Activated naive CD4-positive, alpha-beta T cell treated with anti-CD3 and anti-CD28 coated beads, Interleukin-2, amount 50 U/mL, for 24 hours (primary cell): ENCODE data around the gene RAP1GAP.

Experiments used
- H3K27ac Mint-ChIP-seq: one replicate; pipeline ENCODE4 v1.8.0; 2021; ENCODE audit warnings: mild to moderate bottlenecking, mixed read lengths
- H3K27me3 Mint-ChIP-seq: one replicate; pipeline ENCODE4 v1.8.0; 2021; ENCODE audit warnings: mixed read lengths
- H3K36me3 Mint-ChIP-seq: one replicate; pipeline ENCODE4 v1.8.0; 2021; ENCODE audit warnings: mixed read lengths
- H3K4me1 Mint-ChIP-seq: one replicate; pipeline ENCODE4 v1.8.0; 2021; ENCODE audit warnings: mixed read lengths
- H3K4me3 Mint-ChIP-seq: one replicate; pipeline ENCODE4 v1.8.0; 2021; ENCODE audit warnings: mild to moderate bottlenecking, mixed read lengths
- H3K9me3 Mint-ChIP-seq: one replicate; pipeline ENCODE4 v1.8.0; 2021; ENCODE audit warnings: mixed read lengths

The RAP1GAP gene

GRCh38 chr1:21644906-21645305 is 24.3 kb downstream of the RAP1GAP start:
- Mint-ChIP-seq H3K36me3 (no peaks in the 10 kb centered on the region), H3K4me3 (no peak overlapping the region), H3K9me3 (no peaks in the 10 kb centered on the region), H3K27ac (no peak overlapping the region), H3K27me3 (peaks cover 14% of the 10 kb centered on the region), H3K4me1 (no peaks in the 10 kb centered on the region)

GRCh38 chr1:21644348-21644747 is 24.8 kb downstream of the RAP1GAP start:
- Mint-ChIP-seq H3K4me3 (no peak overlapping the region), H3K27ac (no peak overlapping the region), H3K4me1 (no peaks in the 10 kb centered on the region), H3K9me3 (no peaks in the 10 kb centered on the region), H3K36me3 (no peaks in the 10 kb centered on the region), H3K27me3 (peaks cover 14% of the 10 kb centered on the region)

DNA sequence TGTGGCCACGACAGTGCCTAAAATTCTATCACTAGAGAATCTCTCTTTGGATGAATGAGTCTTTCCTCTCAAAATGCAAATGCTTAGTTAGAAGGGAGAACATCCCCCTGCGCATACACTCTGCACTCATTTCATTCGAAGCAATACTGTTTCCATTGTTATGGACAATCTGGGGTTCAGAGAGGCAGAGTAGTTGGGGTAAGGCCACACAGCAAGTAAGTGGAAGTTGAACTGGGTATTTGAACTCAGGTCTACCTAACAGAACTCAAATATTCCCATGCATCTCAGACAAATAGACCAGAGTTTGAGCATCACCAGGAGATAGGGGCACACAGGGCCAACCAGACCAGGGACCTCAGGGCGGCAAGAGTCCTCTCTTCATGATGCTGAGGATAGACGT is 25.5 kb downstream of the RAP1GAP start:
- H3K4me1 Mint-ChIP-seq, result peaks cover 2% of the 10 kb centered on the region
- no peak overlapping the region for H3K4me3 Mint-ChIP-seq
- no peaks in the 10 kb centered on the region for H3K9me3 Mint-ChIP-seq
- no peak overlapping the region for H3K27ac Mint-ChIP-seq
- peaks cover 14% of the 10 kb centered on the region for H3K27me3 Mint-ChIP-seq
- H3K36me3 Mint-ChIP-seq, result no peaks in the 10 kb centered on the region

DNA sequence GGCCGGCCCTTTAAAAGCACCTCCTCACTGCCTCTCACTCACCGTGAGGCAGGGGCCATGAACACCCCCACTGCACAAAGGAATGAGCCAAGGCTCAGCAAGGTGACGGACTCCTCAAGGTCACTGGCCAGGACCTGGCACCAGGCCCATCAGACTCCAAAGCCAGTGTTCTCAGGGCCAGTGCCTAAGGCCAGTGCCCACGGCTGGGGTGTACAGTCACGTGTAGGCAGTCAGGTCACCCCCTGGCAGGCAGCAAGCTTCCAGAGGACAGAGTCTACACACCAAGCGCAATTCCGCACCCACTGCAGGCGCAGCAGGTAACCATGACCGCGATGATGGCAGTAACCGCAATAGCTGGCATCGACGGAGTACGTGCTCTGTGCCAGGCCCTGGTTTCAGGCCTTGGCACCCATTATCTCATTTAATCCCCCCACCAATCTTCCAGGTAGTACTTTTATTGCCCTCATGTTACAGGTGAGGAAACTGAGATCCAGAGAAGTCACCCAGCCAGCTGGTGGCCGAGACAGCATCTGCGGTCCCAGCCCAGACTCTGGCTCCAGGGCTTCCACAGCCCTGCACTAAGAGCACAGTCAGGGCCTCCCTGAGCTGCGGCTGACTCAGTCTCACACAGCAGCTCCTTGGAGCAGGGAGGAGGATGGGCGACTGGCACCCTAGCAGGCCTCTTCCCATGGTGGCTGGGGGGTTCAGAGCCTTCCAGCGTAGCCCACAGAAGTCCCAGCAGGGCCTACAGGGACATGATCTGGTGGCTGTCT is 27.0 kb downstream of the RAP1GAP start:
- H3K27ac Mint-ChIP-seq, result no peak overlapping the region
- no peaks in the 10 kb centered on the region for H3K9me3 Mint-ChIP-seq
- H3K27me3 Mint-ChIP-seq, result peaks cover 15% of the 10 kb centered on the region
- H3K4me1 Mint-ChIP-seq, result peaks cover 5% of the 10 kb centered on the region
- no peak overlapping the region for H3K4me3 Mint-ChIP-seq
- H3K36me3 Mint-ChIP-seq, result no peaks in the 10 kb centered on the region

GRCh38 chr1:21641537-21641936 is 27.6 kb downstream of the RAP1GAP start:
- H3K4me3 Mint-ChIP-seq, result no peak overlapping the region
- no peaks in the 10 kb centered on the region for H3K36me3 Mint-ChIP-seq

DNA sequence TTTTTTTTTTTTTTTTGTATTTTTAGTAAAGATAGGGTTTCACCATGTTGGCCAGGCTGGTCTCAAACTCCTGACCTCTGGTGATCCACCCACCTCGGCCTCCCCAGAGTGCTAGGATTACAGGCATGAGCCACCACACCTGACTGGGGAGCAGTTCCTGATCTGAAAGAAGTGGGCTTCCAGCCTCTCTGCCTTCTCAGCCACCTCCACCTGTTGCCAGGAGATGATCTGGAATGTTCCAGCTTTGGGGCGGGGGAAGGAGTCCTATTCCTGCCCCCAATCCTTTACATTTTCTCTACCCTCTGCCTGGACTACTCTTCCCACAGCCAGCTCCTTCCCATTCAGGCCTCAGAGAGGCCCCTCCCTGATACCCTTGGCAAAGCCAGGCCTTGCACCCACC is 28.1 kb downstream of the RAP1GAP start:
- H3K9me3 Mint-ChIP-seq, result no peaks in the 10 kb centered on the region
- no peak overlapping the region for H3K4me3 Mint-ChIP-seq
- H3K4me1 Mint-ChIP-seq, result peaks cover 5% of the 10 kb centered on the region
- H3K36me3 Mint-ChIP-seq, result no peaks in the 10 kb centered on the region
- H3K27ac Mint-ChIP-seq, result no peak overlapping the region
- peaks cover 11% of the 10 kb centered on the region for H3K27me3 Mint-ChIP-seq

More at GRCh38 chr1:21641537-21641936, 27.6 kb downstream of the RAP1GAP start:
- Mint-ChIP-seq H3K27ac (no peak overlapping the region), H3K27me3 (peaks cover 14% of the 10 kb centered on the region), H3K9me3 (no peaks in the 10 kb centered on the region), H3K4me1 (peaks cover 5% of the 10 kb centered on the region)

GRCh38 chr1:21640653-21641052 is 28.5 kb downstream of the RAP1GAP start:
- H3K36me3 Mint-ChIP-seq, result no peaks in the 10 kb centered on the region
- no peaks in the 10 kb centered on the region for H3K9me3 Mint-ChIP-seq
- H3K4me3 Mint-ChIP-seq, result no peak overlapping the region
- no peak overlapping the region for H3K27ac Mint-ChIP-seq
- peaks cover 10% of the 10 kb centered on the region for H3K27me3 Mint-ChIP-seq
- peaks cover 5% of the 10 kb centered on the region for H3K4me1 Mint-ChIP-seq

- Mint-ChIP-seq H3K27ac (no peak overlapping the region), H3K4me1 (peaks cover 5% of the 10 kb centered on the region), H3K4me3 (no peak overlapping the region), H3K27me3 (peaks cover 10% of the 10 kb centered on the region), H3K9me3 (no peaks in the 10 kb centered on the region), H3K36me3 (no peaks in the 10 kb centered on the region)
Measured at GRCh38 chr1:21639594-21640041, 29.5 kb downstream of the RAP1GAP start.

- Mint-ChIP-seq H3K36me3 (no peaks in the 10 kb centered on the region), H3K27me3 (peaks cover 6% of the 10 kb centered on the region), H3K9me3 (no peaks in the 10 kb centered on the region), H3K4me1 (peaks cover 5% of the 10 kb centered on the region), H3K4me3 (peak overlapping the region; percentile 19), H3K27ac (peak overlapping the region; percentile 8)
Measured at GRCh38 chr1:21638531-21639341, 30.4 kb downstream of the RAP1GAP start.

- Mint-ChIP-seq H3K9me3 (no peaks in the 10 kb centered on the region), H3K4me3 (no peak overlapping the region), H3K36me3 (no peaks in the 10 kb centered on the region), H3K4me1 (peaks cover 5% of the 10 kb centered on the region), H3K27ac (no peak overlapping the region), H3K27me3 (peaks cover 1% of the 10 kb centered on the region)
Measured at GRCh38 chr1:21637514-21637913, 31.6 kb downstream of the RAP1GAP start.

GRCh38 chr1:21636029-21636428 is 33.1 kb downstream of the RAP1GAP start:
- H3K27me3 Mint-ChIP-seq, result peaks cover 1% of the 10 kb centered on the region
- no peaks in the 10 kb centered on the region for H3K9me3 Mint-ChIP-seq
- H3K27ac Mint-ChIP-seq, result peak overlapping the region; percentile 51
- peaks cover 5% of the 10 kb centered on the region for H3K4me1 Mint-ChIP-seq
- no peak overlapping the region for H3K4me3 Mint-ChIP-seq
- no peaks in the 10 kb centered on the region for H3K36me3 Mint-ChIP-seq

DNA sequence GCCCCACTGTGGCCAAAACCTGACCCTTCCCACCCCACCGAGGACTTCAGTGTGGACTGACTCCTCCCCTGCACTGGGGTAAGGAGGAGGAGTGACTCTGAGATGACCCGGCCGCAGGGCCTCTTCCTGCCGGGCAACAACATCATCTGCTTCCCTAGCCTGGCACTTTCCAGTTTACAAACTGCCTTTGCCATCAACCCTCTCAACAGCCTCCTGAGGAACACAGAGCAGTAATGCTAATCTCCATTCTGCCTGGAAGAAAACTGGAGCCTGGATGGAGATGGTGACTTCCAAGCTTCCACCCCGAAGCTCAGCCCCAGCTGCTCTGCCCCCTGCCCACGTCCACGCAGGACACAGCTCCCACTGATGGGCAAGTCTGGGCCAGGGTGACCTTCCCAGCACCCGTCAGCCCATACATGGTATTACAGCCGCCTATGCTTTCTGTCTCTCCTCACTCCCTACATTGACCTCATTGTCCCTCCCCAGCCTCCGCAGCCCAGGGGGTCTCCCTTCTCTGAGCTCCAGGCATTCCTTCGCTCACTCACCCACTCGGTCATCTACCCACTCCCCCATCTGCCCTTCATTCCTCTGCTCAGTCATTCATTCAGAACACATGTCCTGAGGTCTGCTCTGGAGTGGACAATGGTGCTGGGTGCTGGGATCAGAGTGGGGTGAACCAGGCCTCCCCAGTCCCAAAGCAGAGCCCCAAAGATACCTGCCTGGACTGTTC is 34.2 kb downstream of the RAP1GAP start:
- no peak overlapping the region for H3K4me3 Mint-ChIP-seq
- no peaks in the 10 kb centered on the region for H3K9me3 Mint-ChIP-seq
- H3K4me1 Mint-ChIP-seq, result peaks cover 5% of the 10 kb centered on the region
- no peaks in the 10 kb centered on the region for H3K36me3 Mint-ChIP-seq
- no peak overlapping the region for H3K27ac Mint-ChIP-seq
- H3K27me3 Mint-ChIP-seq, result peaks cover 1% of the 10 kb centered on the region

DNA sequence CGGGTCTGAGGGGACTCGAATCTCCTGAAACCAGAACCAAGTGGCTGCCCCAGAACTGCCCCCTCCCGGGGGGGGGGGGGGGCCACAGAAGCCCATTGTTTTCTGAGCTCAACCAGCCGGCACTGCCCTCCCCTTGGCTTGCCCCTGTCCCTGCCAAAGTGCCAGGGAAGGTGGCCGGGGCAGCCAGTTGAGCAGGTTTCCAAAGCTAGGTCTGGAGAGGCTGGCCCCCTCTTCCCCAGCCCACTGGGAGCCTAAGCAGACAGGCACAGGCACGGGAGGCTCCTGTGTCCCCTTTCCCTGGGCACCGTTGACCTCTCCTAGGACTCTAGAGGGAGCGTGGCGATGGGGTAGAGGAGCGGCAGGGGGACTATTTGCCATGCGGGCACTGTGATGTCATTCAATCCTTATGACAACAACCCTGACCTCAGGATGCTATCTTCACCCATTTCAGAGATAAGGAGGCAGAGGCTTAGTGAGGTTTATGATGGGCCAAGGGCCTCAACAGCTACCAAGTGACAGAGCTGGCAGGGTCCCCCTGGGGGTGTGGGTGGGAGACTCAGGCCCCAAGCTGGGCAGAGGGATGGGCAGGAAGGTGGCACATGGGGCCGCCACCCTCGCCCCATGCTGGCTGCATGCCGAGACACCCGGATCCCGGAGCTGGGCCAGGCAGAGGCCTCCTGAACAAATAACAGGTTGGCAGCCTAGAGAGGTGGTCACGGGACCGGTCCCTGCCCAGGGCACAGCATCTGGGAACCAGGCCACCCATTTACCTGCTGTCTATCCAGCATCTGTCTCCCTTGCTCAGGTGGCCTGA is 35.0 kb downstream of the RAP1GAP start:
- Mint-ChIP-seq H3K4me1 (peaks cover 5% of the 10 kb centered on the region), H3K36me3 (no peaks in the 10 kb centered on the region), H3K9me3 (no peaks in the 10 kb centered on the region), H3K27me3 (peaks cover 1% of the 10 kb centered on the region), H3K27ac (no peak overlapping the region), H3K4me3 (no peak overlapping the region)

GRCh38 chr1:21633141-21633755 is 35.9 kb downstream of the RAP1GAP start:
- H3K9me3 Mint-ChIP-seq, result no peaks in the 10 kb centered on the region

More at GRCh38 chr1:21633141-21633755, 35.9 kb downstream of the RAP1GAP start:
- no peak overlapping the region for H3K27ac Mint-ChIP-seq
- H3K4me1 Mint-ChIP-seq, result no peaks in the 10 kb centered on the region
- no peaks in the 10 kb centered on the region for H3K27me3 Mint-ChIP-seq
- H3K4me3 Mint-ChIP-seq, result no peak overlapping the region
- no peaks in the 10 kb centered on the region for H3K36me3 Mint-ChIP-seq
